ENCODE results near the gene ZNF276. TPM values are rescaled to one million over a fixed set of nuclear protein-coding genes. Genes with fewer than 3 reads are reported as not detected.
"Not testable (repeated sequence)": the region's sequence is repeated elsewhere in the genome, so short reads cannot be mapped to it uniquely, and the experiment has no call there.

ZNF276 gene
- total RNA-seq, 1 donor from 2014 or later = 33.2 TPM

DNA sequence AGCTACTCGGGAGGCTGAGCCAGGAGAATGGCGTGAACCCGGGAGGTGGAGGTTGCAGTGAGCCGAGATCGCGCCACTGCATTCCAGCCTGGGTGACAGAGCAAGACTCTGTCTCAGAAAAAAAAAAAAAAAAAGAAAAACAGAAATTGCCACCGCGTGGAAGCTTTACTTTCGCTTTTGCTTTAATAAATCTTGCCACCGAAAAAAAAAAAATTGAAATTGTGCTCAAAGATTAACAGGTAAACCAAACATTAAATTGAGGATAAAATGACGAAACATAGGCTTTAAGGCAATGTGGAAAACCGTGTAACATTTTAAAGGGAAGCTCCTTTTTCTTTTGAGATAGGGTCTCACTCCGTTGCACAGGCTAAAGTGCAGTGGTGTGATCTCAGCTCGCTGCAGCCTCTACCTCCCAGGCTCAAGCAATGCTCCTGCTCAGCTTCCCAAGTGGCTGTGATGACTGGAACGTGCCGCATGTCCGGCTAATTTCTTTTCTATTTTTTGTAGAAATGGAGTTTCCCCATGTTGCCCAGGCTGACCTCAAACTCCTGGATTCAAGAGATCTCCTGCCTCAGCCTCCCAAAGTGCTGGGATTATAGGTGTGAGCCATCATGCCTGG is 40.1 kb downstream of the ZNF276 start:
- Histone ChIP-seq H3K36me3 (no peaks in the 10 kb centered on the region), H3K4me1 (peaks cover 18% of the 10 kb centered on the region), H3K27ac (peak overlapping the region; percentile 11), H3K4me3 (peak overlapping the region; percentile 32), H3K27me3 (ENCODE audit: low read depth) (no peaks in the 10 kb centered on the region), H3K9me3 (no peaks in the 10 kb centered on the region)
- DNase-seq (no peak), ATAC-seq (no peak)
- TF ChIP-seq, protein P1, sequence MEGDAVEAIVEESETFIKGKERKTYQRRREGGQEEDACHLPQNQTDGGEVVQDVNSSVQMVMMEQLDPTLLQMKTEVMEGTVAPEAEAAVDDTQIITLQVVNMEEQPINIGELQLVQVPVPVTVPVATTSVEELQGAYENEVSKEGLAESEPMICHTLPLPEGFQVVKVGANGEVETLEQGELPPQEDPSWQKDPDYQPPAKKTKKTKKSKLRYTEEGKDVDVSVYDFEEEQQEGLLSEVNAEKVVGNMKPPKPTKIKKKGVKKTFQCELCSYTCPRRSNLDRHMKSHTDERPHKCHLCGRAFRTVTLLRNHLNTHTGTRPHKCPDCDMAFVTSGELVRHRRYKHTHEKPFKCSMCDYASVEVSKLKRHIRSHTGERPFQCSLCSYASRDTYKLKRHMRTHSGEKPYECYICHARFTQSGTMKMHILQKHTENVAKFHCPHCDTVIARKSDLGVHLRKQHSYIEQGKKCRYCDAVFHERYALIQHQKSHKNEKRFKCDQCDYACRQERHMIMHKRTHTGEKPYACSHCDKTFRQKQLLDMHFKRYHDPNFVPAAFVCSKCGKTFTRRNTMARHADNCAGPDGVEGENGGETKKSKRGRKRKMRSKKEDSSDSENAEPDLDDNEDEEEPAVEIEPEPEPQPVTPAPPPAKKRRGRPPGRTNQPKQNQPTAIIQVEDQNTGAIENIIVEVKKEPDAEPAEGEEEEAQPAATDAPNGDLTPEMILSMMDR (IDR thresholded peaks at IDR 0.05) = no peak
- intact Hi-C loops (cut with DNase I) = no loop called here

DNA sequence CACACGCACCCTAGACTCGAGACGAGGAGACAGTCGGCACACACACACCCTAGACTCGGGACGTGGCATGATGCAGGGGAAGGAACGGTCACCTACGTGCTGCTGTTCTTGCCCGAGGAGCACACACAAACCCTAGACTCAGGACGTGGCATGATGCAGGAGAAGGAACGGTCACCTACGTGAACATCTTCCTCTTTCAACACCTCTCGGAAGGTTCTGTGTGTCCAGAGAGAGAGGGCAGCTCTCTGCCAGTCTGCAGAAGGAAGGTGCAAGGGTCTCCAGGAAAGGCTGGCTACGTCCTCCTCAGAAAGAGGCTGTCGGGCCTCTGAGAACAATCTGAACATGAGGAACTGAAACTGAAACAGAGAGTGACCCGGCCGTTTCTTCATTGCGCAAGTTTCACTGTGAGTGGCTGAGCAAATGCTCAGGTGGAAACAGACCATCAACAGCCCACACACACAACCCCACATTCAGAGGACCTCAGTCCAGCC is 43.4 kb downstream of the ZNF276 start:
- Histone ChIP-seq H3K27ac (peak overlapping the region; percentile 85), H3K36me3 (no peaks in the 10 kb centered on the region), H3K4me1 (peaks cover 18% of the 10 kb centered on the region), H3K4me3 (peak overlapping the region; percentile 47), H3K9me3 (no peaks in the 10 kb centered on the region), H3K27me3 (ENCODE audit: low read depth) (no peaks in the 10 kb centered on the region)
- peak; percentile 91 to 92 for ATAC-seq
- TF ChIP-seq, protein P1 (IDR thresholded peaks at IDR 0.05) = no peak
- DNase-seq = peak; percentile 77
- intact Hi-C loops (cut with DNase I) = no loop called here

DNA sequence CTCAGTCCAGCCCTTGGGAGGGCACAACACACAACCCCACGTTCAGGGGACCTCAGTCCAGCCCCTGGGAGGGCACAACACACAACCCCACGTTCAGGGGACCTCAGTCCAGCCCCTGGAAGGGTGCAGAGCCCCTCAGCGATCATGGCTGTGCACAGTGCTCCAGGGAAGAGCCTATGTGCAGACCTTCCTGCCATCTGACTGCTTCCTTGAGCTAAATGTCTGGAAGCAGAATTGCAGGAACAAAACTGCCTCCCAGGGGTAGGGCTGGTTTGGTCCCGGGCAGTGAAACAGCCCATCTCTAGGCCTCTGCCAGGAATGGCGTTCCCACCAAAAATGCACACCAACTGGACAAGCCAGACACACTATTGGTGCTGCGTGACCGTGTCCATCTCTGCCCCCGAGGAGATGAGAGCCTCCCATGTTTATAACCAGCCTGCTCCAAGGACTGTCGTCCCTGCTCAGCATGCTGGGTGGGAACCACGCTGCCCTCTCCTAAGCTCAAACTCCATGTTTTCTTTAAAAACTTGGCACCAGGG is 44.0 kb downstream of the ZNF276 start:
- TF ChIP-seq, protein P1 (IDR thresholded peaks at IDR 0.05) = no peak
- H3K9me3 ChIP-seq = no peaks in the 10 kb centered on the region
- intact Hi-C loops (cut with DNase I) = no loop called here
- ATAC-seq = peak; percentile 6 to 12
- peaks cover 15% of the 10 kb centered on the region for H3K4me1 ChIP-seq
- no peaks in the 10 kb centered on the region for H3K36me3 ChIP-seq
- no peaks in the 10 kb centered on the region for H3K27me3 ChIP-seq (ENCODE audit: low read depth)
- no peak for DNase-seq
- H3K4me3 ChIP-seq = no peak overlapping the region
- H3K27ac ChIP-seq = peak overlapping the region; percentile 85

DNA sequence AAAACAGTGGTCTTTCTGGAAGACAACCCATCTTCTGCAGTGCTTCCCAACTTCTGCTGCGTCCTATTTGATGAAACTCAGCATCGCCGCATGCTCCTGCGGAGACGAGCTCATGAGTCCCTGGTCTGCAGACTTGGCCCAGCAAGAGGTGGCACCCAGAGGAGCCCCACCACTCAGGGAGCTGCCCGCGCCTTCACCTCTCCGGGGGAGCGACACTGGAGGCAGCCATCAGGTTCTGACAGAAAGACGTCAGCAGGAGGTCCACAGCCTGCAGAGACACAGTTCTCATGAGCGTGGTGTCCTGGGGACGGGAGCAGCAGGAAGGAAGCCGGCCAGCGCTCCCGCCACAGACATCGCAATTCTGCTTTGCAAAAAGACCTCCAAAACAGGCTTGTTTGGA is 49.0 kb downstream of the ZNF276 start:
- ATAC-seq (no peak), DNase-seq (no peak)
- intact Hi-C loops (cut with DNase I) = no loop called here
- peaks cover 2% of the 10 kb centered on the region for H3K4me1 ChIP-seq
- H3K36me3 ChIP-seq = no peaks in the 10 kb centered on the region
- H3K27me3 ChIP-seq (ENCODE audit: low read depth) = no peaks in the 10 kb centered on the region
- no peaks in the 10 kb centered on the region for H3K9me3 ChIP-seq
- TF ChIP-seq, protein P1 (IDR thresholded peaks at IDR 0.05) = no peak
- no peak overlapping the region for H3K27ac ChIP-seq
- H3K4me3 ChIP-seq = no peak overlapping the region

DNA sequence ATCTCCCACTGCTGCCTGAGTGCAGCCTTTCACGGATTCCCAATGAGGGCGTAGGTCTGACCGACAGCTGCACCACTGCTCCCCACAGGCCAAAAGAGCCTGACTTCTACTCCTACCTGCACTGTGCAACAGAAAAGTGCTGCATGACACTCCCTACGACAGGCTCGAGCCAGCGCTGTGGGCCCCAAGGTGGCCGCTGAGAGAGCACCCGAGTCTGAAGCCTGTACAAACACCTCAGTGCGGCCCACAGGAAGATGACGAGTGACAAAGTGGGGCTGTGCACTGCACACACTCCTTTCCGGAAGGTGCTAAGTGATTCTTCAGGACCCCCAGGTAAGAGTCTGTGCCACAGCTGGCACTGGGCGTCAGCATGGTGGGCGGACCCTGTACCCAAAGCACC is 53.9 kb downstream of the ZNF276 start:
- intact Hi-C loops (cut with DNase I) = no loop called here
- TF ChIP-seq, protein P1 (IDR thresholded peaks at IDR 0.05) = no peak
- Histone ChIP-seq H3K36me3 (no peaks in the 10 kb centered on the region), H3K4me1 (no peaks in the 10 kb centered on the region), H3K27me3 (ENCODE audit: low read depth) (no peaks in the 10 kb centered on the region), H3K9me3 (no peaks in the 10 kb centered on the region), H3K4me3 (no peak overlapping the region), H3K27ac (no peak overlapping the region)
- ATAC-seq (no peak), DNase-seq (no peak)

DNA sequence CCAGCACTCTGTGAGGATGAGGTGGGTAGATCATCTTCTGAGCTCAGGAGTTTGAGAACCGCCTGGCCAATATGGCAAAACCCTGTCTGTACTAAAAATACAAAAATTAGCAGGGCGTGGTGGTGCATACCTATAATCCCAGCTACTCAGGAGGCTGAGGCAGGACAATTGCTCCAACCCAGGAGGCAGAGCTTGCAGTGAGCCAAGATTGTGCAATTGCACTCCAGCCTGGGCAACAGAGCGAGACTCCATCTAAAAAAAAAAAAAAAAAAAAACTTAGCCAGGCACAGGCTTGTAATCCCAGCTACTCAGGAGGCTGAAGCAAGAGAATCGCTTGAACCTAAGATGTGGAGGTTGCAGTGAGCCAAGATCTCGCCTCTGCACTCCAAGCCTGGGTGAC is 56.9 kb downstream of the ZNF276 start:
- H3K36me3 ChIP-seq; ATAC-seq; H3K27me3 ChIP-seq (ENCODE audit: low read depth); H3K27ac ChIP-seq; H3K9me3 ChIP-seq; intact Hi-C loops (cut with DNase I); H3K4me1 ChIP-seq; DNase-seq; H3K4me3 ChIP-seq: not testable (repeated sequence)
